ENCODE data around the gene AFF3. TPM values are rescaled to one million over a fixed set of nuclear protein-coding genes. Genes with fewer than 3 reads are reported as not detected.

Gene AFF3
- total and polyA plus RNA-seq, 2 of the 8 experiments (the other 6 are each of a cell fraction or from before 2014, with no cell fraction given): 0.27 to 3.0 TPM

DNA sequence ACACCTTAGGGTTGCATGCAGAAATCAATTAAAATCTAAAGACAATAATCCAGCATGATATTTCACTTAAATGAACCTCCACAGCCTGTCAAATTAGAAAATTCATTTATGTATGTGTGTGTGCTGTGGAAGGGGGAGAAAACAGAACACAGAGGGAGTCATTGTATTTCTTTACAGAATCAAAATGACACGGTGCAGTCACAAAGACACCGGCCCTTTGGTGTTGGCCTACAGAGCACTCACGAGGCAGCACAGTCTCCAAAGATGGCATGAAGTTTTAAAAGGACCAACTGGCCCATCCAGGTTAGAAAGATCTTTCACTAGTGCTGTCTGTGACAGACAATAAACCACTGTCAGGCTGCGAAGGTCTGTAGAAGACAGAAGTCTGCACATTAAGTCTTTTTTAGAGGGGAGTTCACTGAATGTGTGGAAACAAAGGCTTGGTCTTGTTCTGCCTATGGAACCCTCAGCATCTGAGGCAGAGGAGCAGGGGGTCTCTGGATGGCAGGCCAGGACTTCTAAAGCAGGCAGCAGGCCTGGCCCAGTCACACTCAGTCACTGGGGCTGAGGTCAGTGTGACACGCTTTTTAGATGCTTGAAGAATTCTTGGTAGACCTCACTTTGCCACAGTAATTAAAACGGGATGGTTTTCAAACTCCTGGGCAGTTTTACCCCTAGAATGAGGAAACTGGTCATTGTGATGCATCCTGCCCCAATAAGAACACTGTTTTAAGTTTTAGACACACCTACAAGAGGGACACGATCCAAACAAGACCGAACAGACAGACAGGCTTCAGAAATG, 184.9 kb downstream of the AFF3 start (continued):
- TF ChIP-seq, protein P1, sequence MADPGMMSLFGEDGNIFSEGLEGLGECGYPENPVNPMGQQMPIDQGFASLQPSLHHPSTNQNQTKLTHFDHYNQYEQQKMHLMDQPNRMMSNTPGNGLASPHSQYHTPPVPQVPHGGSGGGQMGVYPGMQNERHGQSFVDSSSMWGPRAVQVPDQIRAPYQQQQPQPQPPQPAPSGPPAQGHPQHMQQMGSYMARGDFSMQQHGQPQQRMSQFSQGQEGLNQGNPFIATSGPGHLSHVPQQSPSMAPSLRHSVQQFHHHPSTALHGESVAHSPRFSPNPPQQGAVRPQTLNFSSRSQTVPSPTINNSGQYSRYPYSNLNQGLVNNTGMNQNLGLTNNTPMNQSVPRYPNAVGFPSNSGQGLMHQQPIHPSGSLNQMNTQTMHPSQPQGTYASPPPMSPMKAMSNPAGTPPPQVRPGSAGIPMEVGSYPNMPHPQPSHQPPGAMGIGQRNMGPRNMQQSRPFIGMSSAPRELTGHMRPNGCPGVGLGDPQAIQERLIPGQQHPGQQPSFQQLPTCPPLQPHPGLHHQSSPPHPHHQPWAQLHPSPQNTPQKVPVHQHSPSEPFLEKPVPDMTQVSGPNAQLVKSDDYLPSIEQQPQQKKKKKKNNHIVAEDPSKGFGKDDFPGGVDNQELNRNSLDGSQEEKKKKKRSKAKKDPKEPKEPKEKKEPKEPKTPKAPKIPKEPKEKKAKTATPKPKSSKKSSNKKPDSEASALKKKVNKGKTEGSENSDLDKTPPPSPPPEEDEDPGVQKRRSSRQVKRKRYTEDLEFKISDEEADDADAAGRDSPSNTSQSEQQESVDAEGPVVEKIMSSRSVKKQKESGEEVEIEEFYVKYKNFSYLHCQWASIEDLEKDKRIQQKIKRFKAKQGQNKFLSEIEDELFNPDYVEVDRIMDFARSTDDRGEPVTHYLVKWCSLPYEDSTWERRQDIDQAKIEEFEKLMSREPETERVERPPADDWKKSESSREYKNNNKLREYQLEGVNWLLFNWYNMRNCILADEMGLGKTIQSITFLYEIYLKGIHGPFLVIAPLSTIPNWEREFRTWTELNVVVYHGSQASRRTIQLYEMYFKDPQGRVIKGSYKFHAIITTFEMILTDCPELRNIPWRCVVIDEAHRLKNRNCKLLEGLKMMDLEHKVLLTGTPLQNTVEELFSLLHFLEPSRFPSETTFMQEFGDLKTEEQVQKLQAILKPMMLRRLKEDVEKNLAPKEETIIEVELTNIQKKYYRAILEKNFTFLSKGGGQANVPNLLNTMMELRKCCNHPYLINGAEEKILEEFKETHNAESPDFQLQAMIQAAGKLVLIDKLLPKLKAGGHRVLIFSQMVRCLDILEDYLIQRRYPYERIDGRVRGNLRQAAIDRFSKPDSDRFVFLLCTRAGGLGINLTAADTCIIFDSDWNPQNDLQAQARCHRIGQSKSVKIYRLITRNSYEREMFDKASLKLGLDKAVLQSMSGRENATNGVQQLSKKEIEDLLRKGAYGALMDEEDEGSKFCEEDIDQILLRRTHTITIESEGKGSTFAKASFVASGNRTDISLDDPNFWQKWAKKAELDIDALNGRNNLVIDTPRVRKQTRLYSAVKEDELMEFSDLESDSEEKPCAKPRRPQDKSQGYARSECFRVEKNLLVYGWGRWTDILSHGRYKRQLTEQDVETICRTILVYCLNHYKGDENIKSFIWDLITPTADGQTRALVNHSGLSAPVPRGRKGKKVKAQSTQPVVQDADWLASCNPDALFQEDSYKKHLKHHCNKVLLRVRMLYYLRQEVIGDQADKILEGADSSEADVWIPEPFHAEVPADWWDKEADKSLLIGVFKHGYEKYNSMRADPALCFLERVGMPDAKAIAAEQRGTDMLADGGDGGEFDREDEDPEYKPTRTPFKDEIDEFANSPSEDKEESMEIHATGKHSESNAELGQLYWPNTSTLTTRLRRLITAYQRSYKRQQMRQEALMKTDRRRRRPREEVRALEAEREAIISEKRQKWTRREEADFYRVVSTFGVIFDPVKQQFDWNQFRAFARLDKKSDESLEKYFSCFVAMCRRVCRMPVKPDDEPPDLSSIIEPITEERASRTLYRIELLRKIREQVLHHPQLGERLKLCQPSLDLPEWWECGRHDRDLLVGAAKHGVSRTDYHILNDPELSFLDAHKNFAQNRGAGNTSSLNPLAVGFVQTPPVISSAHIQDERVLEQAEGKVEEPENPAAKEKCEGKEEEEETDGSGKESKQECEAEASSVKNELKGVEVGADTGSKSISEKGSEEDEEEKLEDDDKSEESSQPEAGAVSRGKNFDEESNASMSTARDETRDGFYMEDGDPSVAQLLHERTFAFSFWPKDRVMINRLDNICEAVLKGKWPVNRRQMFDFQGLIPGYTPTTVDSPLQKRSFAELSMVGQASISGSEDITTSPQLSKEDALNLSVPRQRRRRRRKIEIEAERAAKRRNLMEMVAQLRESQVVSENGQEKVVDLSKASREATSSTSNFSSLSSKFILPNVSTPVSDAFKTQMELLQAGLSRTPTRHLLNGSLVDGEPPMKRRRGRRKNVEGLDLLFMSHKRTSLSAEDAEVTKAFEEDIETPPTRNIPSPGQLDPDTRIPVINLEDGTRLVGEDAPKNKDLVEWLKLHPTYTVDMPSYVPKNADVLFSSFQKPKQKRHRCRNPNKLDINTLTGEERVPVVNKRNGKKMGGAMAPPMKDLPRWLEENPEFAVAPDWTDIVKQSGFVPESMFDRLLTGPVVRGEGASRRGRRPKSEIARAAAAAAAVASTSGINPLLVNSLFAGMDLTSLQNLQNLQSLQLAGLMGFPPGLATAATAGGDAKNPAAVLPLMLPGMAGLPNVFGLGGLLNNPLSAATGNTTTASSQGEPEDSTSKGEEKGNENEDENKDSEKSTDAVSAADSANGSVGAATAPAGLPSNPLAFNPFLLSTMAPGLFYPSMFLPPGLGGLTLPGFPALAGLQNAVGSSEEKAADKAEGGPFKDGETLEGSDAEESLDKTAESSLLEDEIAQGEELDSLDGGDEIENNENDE (IDR thresholded peaks at IDR 0.05; ENCODE audit: insufficient replicate concordance, low read length): no peak
